Ascending aorta (tissue), 2 donors: ENCODE measurements around the gene TAS2R10. TPM values are rescaled to one million over a fixed set of nuclear protein-coding genes. Genes with fewer than 3 reads are reported as not detected.
"Not testable (repeated sequence)": the region's sequence is repeated elsewhere in the genome, so short reads cannot be mapped to it uniquely, and the experiment has no call there.

ENCODE experiments used
- DNase-seq, 2 donors: peaks; one replicate each; pipeline ENCODE4 v3.0.0-alpha.2; 2019; ENCODE audit warnings: low spot score in 2 of 2
- H3K27ac ChIP-seq, 2 donors: fragments of 200-600 bp; sonication (generic); one replicate each; pipeline ENCODE4 v1.5.1; 2016 to 2017; ENCODE audit warnings: mild to moderate bottlenecking in 1 of 2
- H3K27me3 ChIP-seq: fragments of 200-600 bp; sonication (generic); one replicate; pipeline ENCODE4 v1.5.1; 2017
- H3K36me3 ChIP-seq, 2 donors: fragments of 200-600 bp; sonication (generic); one replicate each; pipeline ENCODE4 v1.5.1; 2016
- H3K4me1 ChIP-seq, 2 donors: fragments of 200-600 bp; sonication (generic); one replicate each; pipeline ENCODE4 v1.5.1; 2016 to 2017; ENCODE audit warnings: mild to moderate bottlenecking in 1 of 2
- H3K4me3 ChIP-seq, 2 donors: fragments of 200-600 bp; sonication (generic); one replicate each; pipeline ENCODE4 v1.5.1; 2016 to 2017; ENCODE audit warnings: mild to moderate bottlenecking in 1 of 2
- H3K9me3 ChIP-seq, 2 donors: fragments of 200-600 bp; sonication (generic); one replicate each; pipeline ENCODE4 v1.5.1; 2016
- intact Hi-C: fragments of 100-400 bp; cut with DNase I; formaldehyde crosslinking; loops from one replicate; pipeline ENCODE4 v1.15.1; 2023
- total RNA-seq: library from RNA; depleted of rRNA; stranded (reverse); fragments of >200 nt; gene quantifications from one replicate; pipeline ENCODE4 v1.1.0, GENCODE V29; 2016
- TF ChIP-seq, protein P1 (sequence below), 3 experiments: fragments of 200-600 bp in 2 of 3; fragments of 450-650 bp in 1 of 3; sonication (generic) in 2 of 3; IDR thresholded peaks; one replicate each; pipeline ENCODE4 v1.5.1; 2016 to 2019; ENCODE audit warnings: antibody characterized with exemption in 3 of 3, mild to moderate bottlenecking in 1 of 3, moderate library complexity in 1 of 3

The TAS2R10 gene
- total RNA-seq, 1 donor from 2014 or later = not detected

DNA sequence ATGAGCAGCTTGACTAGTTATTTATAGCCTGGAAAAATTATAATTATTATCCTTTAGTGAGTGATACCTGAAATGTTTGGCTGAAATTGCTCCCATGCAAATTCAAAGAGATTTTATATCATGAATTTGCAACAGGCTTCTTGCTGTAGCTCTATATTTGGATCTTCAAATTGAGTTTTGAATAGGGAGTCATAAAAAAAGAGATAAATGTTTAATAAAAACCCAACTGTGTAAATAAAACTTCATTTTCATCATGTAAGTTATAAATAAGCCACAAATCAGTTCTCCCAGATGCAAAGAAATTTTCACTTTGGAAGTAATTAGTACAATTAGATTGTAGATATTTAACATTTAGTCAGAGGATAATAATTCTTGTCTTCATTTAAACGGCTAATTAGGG, 19.0 kb downstream of the TAS2R10 start, which contains the start of gene TAS2R8:
Gene TAS2R8, minus strand, starts transcription at position 101 of the 400 bp plus-strand sequence. CDS start 306 bp downstream, outside the sequence.
- H3K4me1 ChIP-seq = no peaks in the 10 kb centered on the region
- intact Hi-C loops = no loop called here
- TF ChIP-seq, protein P1, sequence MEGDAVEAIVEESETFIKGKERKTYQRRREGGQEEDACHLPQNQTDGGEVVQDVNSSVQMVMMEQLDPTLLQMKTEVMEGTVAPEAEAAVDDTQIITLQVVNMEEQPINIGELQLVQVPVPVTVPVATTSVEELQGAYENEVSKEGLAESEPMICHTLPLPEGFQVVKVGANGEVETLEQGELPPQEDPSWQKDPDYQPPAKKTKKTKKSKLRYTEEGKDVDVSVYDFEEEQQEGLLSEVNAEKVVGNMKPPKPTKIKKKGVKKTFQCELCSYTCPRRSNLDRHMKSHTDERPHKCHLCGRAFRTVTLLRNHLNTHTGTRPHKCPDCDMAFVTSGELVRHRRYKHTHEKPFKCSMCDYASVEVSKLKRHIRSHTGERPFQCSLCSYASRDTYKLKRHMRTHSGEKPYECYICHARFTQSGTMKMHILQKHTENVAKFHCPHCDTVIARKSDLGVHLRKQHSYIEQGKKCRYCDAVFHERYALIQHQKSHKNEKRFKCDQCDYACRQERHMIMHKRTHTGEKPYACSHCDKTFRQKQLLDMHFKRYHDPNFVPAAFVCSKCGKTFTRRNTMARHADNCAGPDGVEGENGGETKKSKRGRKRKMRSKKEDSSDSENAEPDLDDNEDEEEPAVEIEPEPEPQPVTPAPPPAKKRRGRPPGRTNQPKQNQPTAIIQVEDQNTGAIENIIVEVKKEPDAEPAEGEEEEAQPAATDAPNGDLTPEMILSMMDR (IDR thresholded peaks at IDR 0.05) = no peak
- no peaks in the 10 kb centered on the region for H3K36me3 ChIP-seq
- no peak for DNase-seq
- no peaks in the 10 kb centered on the region for H3K27me3 ChIP-seq
- H3K4me3 ChIP-seq = no peak within 1 kb of the TSS
- H3K9me3 ChIP-seq = no peaks in the 10 kb centered on the region
- H3K27ac ChIP-seq = no peak within 1 kb of the TSS

DNA sequence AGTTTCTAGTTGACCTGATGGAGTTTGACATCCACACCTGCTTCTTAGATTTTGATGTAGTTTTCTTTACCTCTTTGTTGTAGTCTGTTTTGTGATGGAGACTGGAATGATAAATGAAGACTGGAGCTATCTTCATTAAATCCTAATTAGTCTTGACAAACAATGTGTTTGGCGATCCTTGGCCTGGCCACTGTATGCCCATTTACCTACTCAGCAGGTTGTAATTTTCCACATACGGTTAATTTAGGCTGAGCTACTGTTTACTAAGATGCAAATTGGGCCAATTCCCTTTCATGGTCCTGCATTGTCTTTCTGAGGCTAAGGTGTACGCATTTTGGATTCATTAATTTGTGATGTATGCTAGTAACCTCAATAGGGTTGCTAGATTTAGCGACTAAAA, 23.6 kb downstream of the TAS2R10 start, which contains the start of gene TAS2R7:
Gene TAS2R7, minus strand, starts transcription at position 41 of the 400 bp plus-strand sequence. CDS start 57 bp downstream, outside the sequence.
- no peaks in the 10 kb centered on the region for H3K4me1 ChIP-seq
- H3K27ac ChIP-seq = no peak within 1 kb of the TSS
- no peaks in the 10 kb centered on the region for H3K9me3 ChIP-seq
- no peaks in the 10 kb centered on the region for H3K27me3 ChIP-seq
- no peak within 1 kb of the TSS for H3K4me3 ChIP-seq
- TF ChIP-seq, protein P1 (IDR thresholded peaks at IDR 0.05) = no peak
- no peaks in the 10 kb centered on the region for H3K36me3 ChIP-seq
- no peak for DNase-seq
- intact Hi-C loops = no loop called here

DNA sequence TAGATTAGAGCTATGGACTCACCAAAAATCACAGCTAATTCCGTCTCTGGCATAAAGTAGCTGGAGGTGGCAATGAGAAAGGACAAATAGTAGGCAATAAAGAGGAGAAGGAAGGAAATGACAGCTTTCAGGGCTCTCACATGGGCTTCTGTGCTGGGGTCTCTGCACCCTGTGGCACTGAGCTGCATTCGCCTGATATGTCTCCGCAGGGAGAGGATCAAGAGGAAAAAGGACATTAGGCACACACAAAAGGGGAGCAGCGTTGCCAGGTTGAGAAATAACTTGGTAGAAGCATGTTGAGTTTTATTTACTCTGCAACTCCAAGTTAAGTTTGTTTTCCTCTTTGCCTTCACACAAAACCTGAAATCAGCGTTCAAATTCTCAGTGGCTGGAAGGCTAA, 24.4 kb downstream of the TAS2R10 start:
- Histone ChIP-seq H3K4me3 (no peak overlapping the region), H3K36me3 (no peaks in the 10 kb centered on the region), H3K9me3 (no peaks in the 10 kb centered on the region), H3K27ac (no peak overlapping the region), H3K4me1 (no peaks in the 10 kb centered on the region), H3K27me3 (no peaks in the 10 kb centered on the region)
- intact Hi-C loops = no loop called here
- TF ChIP-seq, protein P1 (IDR thresholded peaks at IDR 0.05) = no peak
- no peak for DNase-seq

DNA sequence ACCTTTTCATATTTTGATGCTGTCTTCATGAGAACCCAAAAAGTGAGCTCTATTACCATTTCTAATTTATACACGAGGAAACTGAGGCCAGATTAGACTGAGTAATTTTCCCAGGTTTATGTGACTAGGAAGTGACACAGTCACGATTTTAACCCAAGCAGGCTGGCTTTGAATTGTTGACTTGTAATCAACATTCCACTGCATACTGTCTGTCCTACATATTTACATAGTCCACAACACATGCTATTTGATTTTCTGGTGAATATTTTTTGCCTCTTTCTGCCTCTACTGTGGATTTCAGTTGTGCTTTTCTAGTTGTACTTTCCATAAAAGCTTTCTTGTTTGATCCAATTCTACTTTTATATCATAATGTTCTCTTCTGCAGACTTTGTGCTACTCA, 31.9 kb downstream of the TAS2R10 start:
- TF ChIP-seq, protein P1 (IDR thresholded peaks at IDR 0.05) = no peak
- no peak overlapping the region for H3K4me3 ChIP-seq
- H3K36me3 ChIP-seq = no peaks in the 10 kb centered on the region
- no peaks in the 10 kb centered on the region for H3K27me3 ChIP-seq
- H3K4me1 ChIP-seq = no peaks in the 10 kb centered on the region
- H3K27ac ChIP-seq = no peak overlapping the region
- DNase-seq = no peak
- intact Hi-C loops = no loop called here
- no peaks in the 10 kb centered on the region for H3K9me3 ChIP-seq

DNA sequence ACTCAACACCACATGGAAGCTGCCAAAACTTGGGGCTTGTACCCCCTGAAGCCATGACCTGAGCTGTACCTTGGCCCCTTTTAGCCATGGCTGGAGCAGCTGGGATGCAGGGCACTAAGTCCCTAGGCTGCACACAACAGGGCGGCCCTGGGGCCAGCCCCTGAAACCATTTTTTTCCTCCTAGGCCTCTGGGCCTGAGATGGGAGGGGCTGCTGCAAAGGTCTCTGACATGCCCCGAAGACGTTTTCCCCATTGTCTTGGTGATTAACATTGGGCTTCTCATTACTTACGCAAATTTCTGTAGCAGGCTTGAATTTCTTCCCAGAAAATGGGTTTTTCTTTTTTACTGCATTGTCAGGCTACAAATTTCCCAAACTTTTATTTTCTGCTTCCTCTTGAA, 34.4 kb downstream of the TAS2R10 start:
- H3K4me3 ChIP-seq, DNase-seq, H3K36me3 ChIP-seq, H3K27me3 ChIP-seq, intact Hi-C loops, H3K9me3 ChIP-seq, H3K4me1 ChIP-seq, H3K27ac ChIP-seq: not testable (repeated sequence)

DNA sequence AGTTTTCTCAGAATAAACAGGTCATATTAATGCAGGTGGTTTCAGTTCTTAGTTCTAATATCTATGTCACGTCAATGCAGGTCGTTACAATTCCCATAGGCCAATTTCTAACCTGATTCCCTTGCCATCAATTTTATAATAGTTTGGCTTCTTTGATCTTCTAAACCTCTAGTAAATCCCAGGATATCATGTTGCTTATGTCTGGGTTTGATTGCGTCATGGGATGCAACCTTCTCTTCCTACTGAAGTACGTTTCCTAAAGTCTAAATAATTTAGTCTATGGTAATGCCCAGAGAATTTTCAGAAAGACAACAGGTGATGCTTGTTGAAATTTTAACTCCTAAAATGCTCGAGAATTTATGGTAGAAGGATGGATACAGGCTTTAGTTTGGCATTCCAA, 42.9 kb downstream of the TAS2R10 start:
- DNase-seq = no peak
- intact Hi-C loops = no loop called here
- H3K36me3 ChIP-seq = no peaks in the 10 kb centered on the region
- no peaks in the 10 kb centered on the region for H3K27me3 ChIP-seq
- H3K4me3 ChIP-seq = no peak overlapping the region
- no peaks in the 10 kb centered on the region for H3K4me1 ChIP-seq
- H3K27ac ChIP-seq = no peak overlapping the region
- H3K9me3 ChIP-seq = no peaks in the 10 kb centered on the region
- TF ChIP-seq, protein P1 (IDR thresholded peaks at IDR 0.05) = no peak
